ENCODE data around the gene ARL14EP. TPM values are rescaled to one million over a fixed set of nuclear protein-coding genes. Genes with fewer than 3 reads are reported as not detected.

ARL14EP gene
- total RNA-seq, 1 donor from 2014 or later: 21.9 TPM

- H3K36me3 ChIP-seq: no peaks in the 10 kb centered on the region
- no peaks in the 10 kb centered on the region for H3K9me3 ChIP-seq
- ATAC-seq (no peak), DNase-seq (no peak)
- H3K4me1 ChIP-seq: no peaks in the 10 kb centered on the region
- no peak overlapping the region for H3K4me3 ChIP-seq
- no peak for TF ChIP-seq CTCF (IDR thresholded peaks at IDR 0.05)
- intact Hi-C loops (cut with DNase I): loop anchor here (10.0 kb wide), 1 partner anchor 571 kb away; no protein-coding TSS in a partner anchor
- H3K27ac ChIP-seq: no peak overlapping the region
- H3K27me3 ChIP-seq (ENCODE audit: low read depth): no peaks in the 10 kb centered on the region
Observed at GRCh38 chr11:30344085-30344484, 21.2 kb downstream of the ARL14EP start.

GRCh38 chr11:30345644-30346043 lies 22.7 kb downstream of the ARL14EP start:
- ATAC-seq: no peak
- H3K36me3 ChIP-seq: no peaks in the 10 kb centered on the region
- H3K4me1 ChIP-seq: no peaks in the 10 kb centered on the region
- H3K27ac ChIP-seq: no peak overlapping the region
- H3K27me3 ChIP-seq (ENCODE audit: low read depth): no peaks in the 10 kb centered on the region
- intact Hi-C loops (cut with DNase I): loop anchor here (10.0 kb wide), 1 partner anchor 569 kb away; no protein-coding TSS in a partner anchor
- TF ChIP-seq CTCF (IDR thresholded peaks at IDR 0.05): no peak
- no peak overlapping the region for H3K4me3 ChIP-seq
- no peaks in the 10 kb centered on the region for H3K9me3 ChIP-seq
- no peak for DNase-seq

GRCh38 chr11:30346068-30346688 lies 23.3 kb downstream of the ARL14EP start:
- H3K4me3 ChIP-seq: no peak overlapping the region
- H3K27ac ChIP-seq: no peak overlapping the region
- ATAC-seq (peak in 1 of 2 donors; percentile 53), DNase-seq (no peak)
- intact Hi-C loops (cut with DNase I): loop anchor here (10.0 kb wide), 1 partner anchor 569 kb away; no protein-coding TSS in a partner anchor
- H3K36me3 ChIP-seq: no peaks in the 10 kb centered on the region
- peak; percentile 65 for TF ChIP-seq CTCF (IDR thresholded peaks at IDR 0.05)
- no peaks in the 10 kb centered on the region for H3K27me3 ChIP-seq (ENCODE audit: low read depth)
- no peaks in the 10 kb centered on the region for H3K9me3 ChIP-seq
- no peaks in the 10 kb centered on the region for H3K4me1 ChIP-seq

- ATAC-seq (no peak), DNase-seq (no peak)
- no peaks in the 10 kb centered on the region for H3K9me3 ChIP-seq
- no peaks in the 10 kb centered on the region for H3K36me3 ChIP-seq
- TF ChIP-seq CTCF (IDR thresholded peaks at IDR 0.05): no peak
- H3K4me1 ChIP-seq: no peaks in the 10 kb centered on the region
- H3K27me3 ChIP-seq (ENCODE audit: low read depth): no peaks in the 10 kb centered on the region
- H3K4me3 ChIP-seq: no peak overlapping the region
- H3K27ac ChIP-seq: no peak overlapping the region
- intact Hi-C loops (cut with DNase I): loop anchor here (10.0 kb wide), 1 partner anchor 567 kb away; no protein-coding TSS in a partner anchor
Observed at GRCh38 chr11:30348035-30348434, 25.1 kb downstream of the ARL14EP start.

GRCh38 chr11:30349885-30350284 lies 27.0 kb downstream of the ARL14EP start:
- intact Hi-C loops (cut with DNase I): loop anchor here (10.0 kb wide), 1 partner anchor 565 kb away; no protein-coding TSS in a partner anchor
- TF ChIP-seq CTCF (IDR thresholded peaks at IDR 0.05): no peak

More at GRCh38 chr11:30349885-30350284, 27.0 kb downstream of the ARL14EP start:
- Histone ChIP-seq H3K36me3 (no peaks in the 10 kb centered on the region), H3K27me3 (ENCODE audit: low read depth) (no peaks in the 10 kb centered on the region), H3K4me3 (no peak overlapping the region), H3K4me1 (no peaks in the 10 kb centered on the region), H3K9me3 (no peaks in the 10 kb centered on the region), H3K27ac (no peak overlapping the region)
- ATAC-seq: no peak
- DNase-seq: no peak

Measured in lower lobe of right lung (tissue), 2 donors.